HG02870 (cell line): ENCODE measurements around the gene FEV.
"Not testable (repeated sequence)": the region's sequence is repeated elsewhere in the genome, so short reads cannot be mapped to it uniquely, and the experiment has no call there.

Experiments
- ATAC-seq: cut with Tn5 transposase; IDR thresholded peaks from one replicate; pipeline ENCODE4 v1.9.1; 2021; ENCODE audit warnings: mild to moderate bottlenecking, moderate library complexity; ENCODE audit not compliant: unreplicated experiment

FEV gene

GRCh38 chr2:218946621-218947020 is 38.4 kb downstream of the FEV start:
- ATAC-seq: no peak

- ATAC-seq: no peak
Measured at GRCh38 chr2:218944759-218945404, 40.1 kb downstream of the FEV start.

GRCh38 chr2:218931751-218932150 is 53.2 kb downstream of the FEV start:
- ATAC-seq: not testable (repeated sequence)
